ENCODE data around the gene AGK.

The AGK gene

GRCh38 chr7:141674702-141675101, 123.5 kb downstream of the AGK start:
- no peak overlapping the region for H3K27ac ChIP-seq (ENCODE audit: low read depth, low read length)
- H3K9ac ChIP-seq (ENCODE audit: low read length) = no peak overlapping the region
- no peaks in the 10 kb centered on the region for H3K27me3 ChIP-seq (ENCODE audit: low read length)
- TF ChIP-seq, protein P1, sequence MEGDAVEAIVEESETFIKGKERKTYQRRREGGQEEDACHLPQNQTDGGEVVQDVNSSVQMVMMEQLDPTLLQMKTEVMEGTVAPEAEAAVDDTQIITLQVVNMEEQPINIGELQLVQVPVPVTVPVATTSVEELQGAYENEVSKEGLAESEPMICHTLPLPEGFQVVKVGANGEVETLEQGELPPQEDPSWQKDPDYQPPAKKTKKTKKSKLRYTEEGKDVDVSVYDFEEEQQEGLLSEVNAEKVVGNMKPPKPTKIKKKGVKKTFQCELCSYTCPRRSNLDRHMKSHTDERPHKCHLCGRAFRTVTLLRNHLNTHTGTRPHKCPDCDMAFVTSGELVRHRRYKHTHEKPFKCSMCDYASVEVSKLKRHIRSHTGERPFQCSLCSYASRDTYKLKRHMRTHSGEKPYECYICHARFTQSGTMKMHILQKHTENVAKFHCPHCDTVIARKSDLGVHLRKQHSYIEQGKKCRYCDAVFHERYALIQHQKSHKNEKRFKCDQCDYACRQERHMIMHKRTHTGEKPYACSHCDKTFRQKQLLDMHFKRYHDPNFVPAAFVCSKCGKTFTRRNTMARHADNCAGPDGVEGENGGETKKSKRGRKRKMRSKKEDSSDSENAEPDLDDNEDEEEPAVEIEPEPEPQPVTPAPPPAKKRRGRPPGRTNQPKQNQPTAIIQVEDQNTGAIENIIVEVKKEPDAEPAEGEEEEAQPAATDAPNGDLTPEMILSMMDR (IDR thresholded peaks at IDR 0.05; ENCODE audit: insufficient read depth, low read length, poor library complexity, severe bottlenecking) = peak; percentile 28
- no peak for TF ChIP-seq EZH2phosphoT487 (conservative IDR thresholded peaks at IDR 0.05; ENCODE audit: low read length)
- H4K20me1 ChIP-seq (ENCODE audit: low read depth, low read length) = no peaks in the 10 kb centered on the region
- H3K4me3 ChIP-seq (ENCODE audit: insufficient read depth, low read length, poor library complexity, severe bottlenecking) = no peak overlapping the region
- H3K4me2 ChIP-seq (ENCODE audit: low read depth, low read length, poor library complexity, severe bottlenecking) = no peak overlapping the region
- no peaks in the 10 kb centered on the region for H3F3A ChIP-seq (ENCODE audit: insufficient read depth)
- H3K9me3 ChIP-seq (ENCODE audit: insufficient read depth, low read length) = no peaks in the 10 kb centered on the region
- no peaks in the 10 kb centered on the region for H3K9me2 ChIP-seq (replicated peaks; ENCODE audit: insufficient read depth, low read length)
- H2AFZ ChIP-seq (ENCODE audit: low read depth, low read length, severe bottlenecking) = no peak overlapping the region
- no peaks in the 10 kb centered on the region for H3K79me2 ChIP-seq (ENCODE audit: insufficient read depth, low read length)
- H3K36me3 ChIP-seq (ENCODE audit: low read length) = no peaks in the 10 kb centered on the region

- H4K20me1 ChIP-seq (ENCODE audit: low read depth, low read length) = no peaks in the 10 kb centered on the region
- H3K4me3 ChIP-seq (ENCODE audit: insufficient read depth, low read length, poor library complexity, severe bottlenecking) = no peak overlapping the region
- no peaks in the 10 kb centered on the region for H3F3A ChIP-seq (ENCODE audit: insufficient read depth)
- H3K79me2 ChIP-seq (ENCODE audit: insufficient read depth, low read length) = no peaks in the 10 kb centered on the region
- no peak overlapping the region for H2AFZ ChIP-seq (ENCODE audit: low read depth, low read length, severe bottlenecking)
- H3K36me3 ChIP-seq (ENCODE audit: low read length) = no peaks in the 10 kb centered on the region
- no peak overlapping the region for H3K9ac ChIP-seq (ENCODE audit: low read length)
- TF ChIP-seq, protein P1 (IDR thresholded peaks at IDR 0.05; ENCODE audit: insufficient read depth, low read length, poor library complexity, severe bottlenecking) = no peak
- no peak for TF ChIP-seq EZH2phosphoT487 (conservative IDR thresholded peaks at IDR 0.05; ENCODE audit: low read length)
- no peak overlapping the region for H3K4me2 ChIP-seq (ENCODE audit: low read depth, low read length, poor library complexity, severe bottlenecking)
- no peaks in the 10 kb centered on the region for H3K9me2 ChIP-seq (replicated peaks; ENCODE audit: insufficient read depth, low read length)
- H3K27ac ChIP-seq (ENCODE audit: low read depth, low read length) = no peak overlapping the region
- no peaks in the 10 kb centered on the region for H3K9me3 ChIP-seq (ENCODE audit: insufficient read depth, low read length)
- H3K27me3 ChIP-seq (ENCODE audit: low read length) = no peaks in the 10 kb centered on the region
Observed at GRCh38 chr7:141675436-141676215, 124.4 kb downstream of the AGK start.

GRCh38 chr7:141676618-141677017, 125.4 kb downstream of the AGK start:
- Histone ChIP-seq H3K27ac (ENCODE audit: low read depth, low read length) (no peak overlapping the region), H3K4me2 (ENCODE audit: low read depth, low read length, poor library complexity, severe bottlenecking) (no peak overlapping the region), H3K9ac (ENCODE audit: low read length) (no peak overlapping the region), H3K4me3 (ENCODE audit: insufficient read depth, low read length, poor library complexity, severe bottlenecking) (no peak overlapping the region), H3F3A (ENCODE audit: insufficient read depth) (no peaks in the 10 kb centered on the region), H3K9me3 (ENCODE audit: insufficient read depth, low read length) (no peaks in the 10 kb centered on the region), H2AFZ (ENCODE audit: low read depth, low read length, severe bottlenecking) (no peak overlapping the region), H3K79me2 (ENCODE audit: insufficient read depth, low read length) (no peaks in the 10 kb centered on the region), H3K9me2 (replicated peaks; ENCODE audit: insufficient read depth, low read length) (no peaks in the 10 kb centered on the region), H3K36me3 (ENCODE audit: low read length) (no peaks in the 10 kb centered on the region), H4K20me1 (ENCODE audit: low read depth, low read length) (no peaks in the 10 kb centered on the region), H3K27me3 (ENCODE audit: low read length) (no peaks in the 10 kb centered on the region)
- TF ChIP-seq, protein P1 (IDR thresholded peaks at IDR 0.05; ENCODE audit: insufficient read depth, low read length, poor library complexity, severe bottlenecking) = no peak
- no peak for TF ChIP-seq EZH2phosphoT487 (conservative IDR thresholded peaks at IDR 0.05; ENCODE audit: low read length)

Measured in SU-DHL-6 (cell line).